SU-DHL-6 (cell line): ENCODE measurements around the gene PTPN11.

Source experiments
- H2AFZ ChIP-seq: fragments of 200-600 bp; sonication (generic); 2 replicates; pipeline ENCODE4 v1.6.1; 2014; ENCODE audit warnings: low read depth, mild to moderate bottlenecking, moderate library complexity, mixed read lengths, antibody characterized with exemption, low read length; ENCODE audit not compliant: severe bottlenecking
- H3F3A ChIP-seq: fragments of 200-600 bp; shearing (Covaris generic); 2 replicates; pipeline ENCODE4 v1.6.0; 2016; ENCODE audit warnings: antibody characterized with exemption, mild to moderate bottlenecking; ENCODE audit not compliant: insufficient read depth
- H3K27ac ChIP-seq: fragments of 200-600 bp; sonication (generic); 2 replicates; pipeline ENCODE4 v1.5.1; 2016; ENCODE audit warnings: low read depth, mild to moderate bottlenecking, low read length, moderate library complexity, mixed read lengths
- H3K27me3 ChIP-seq: fragments of 200-600 bp; sonication (generic), shearing (Covaris generic); 2 replicates; pipeline ENCODE4 v1.6.0; 2014; ENCODE audit warnings: mild to moderate bottlenecking, low read length
- H3K36me3 ChIP-seq: fragments of 200-600 bp; sonication (generic); 2 replicates; pipeline ENCODE4 v1.6.1; 2014; ENCODE audit warnings: mild to moderate bottlenecking, low read length, mixed read lengths
- H3K4me2 ChIP-seq: fragments of 300-600, 200-600 bp; shearing (Covaris generic), sonication (generic); 2 replicates; pipeline ENCODE4 v1.6.0; 2014; ENCODE audit warnings: low read length, low read depth, mild to moderate bottlenecking; ENCODE audit not compliant: poor library complexity, severe bottlenecking
- H3K4me3 ChIP-seq: fragments of 200-600 bp; sonication (generic); 2 replicates; pipeline ENCODE4 v1.5.1; 2014; ENCODE audit warnings: antibody characterized with exemption, low read length, mild to moderate bottlenecking, mixed read lengths; ENCODE audit not compliant: insufficient read depth, poor library complexity, severe bottlenecking
- H3K79me2 ChIP-seq: fragments of 200-600 bp; sonication (generic); 2 replicates; pipeline ENCODE4 v1.6.1; 2014; ENCODE audit warnings: mild to moderate bottlenecking, low read length, moderate library complexity; ENCODE audit not compliant: insufficient read depth
- H3K9ac ChIP-seq: fragments of 200-600 bp; sonication (generic); 2 replicates; pipeline ENCODE4 v1.7.0; 2014; ENCODE audit warnings: mild to moderate bottlenecking, low read length
- H3K9me2 ChIP-seq: fragments of 200-600 bp; sonication (generic); replicated peaks from 2 replicates; pipeline ENCODE4 v1.6.1; 2014; ENCODE audit warnings: low read length; ENCODE audit not compliant: insufficient read depth
- H3K9me3 ChIP-seq: fragments of 200-600 bp; sonication (generic); 2 replicates; pipeline ENCODE4 v1.6.1; 2014; ENCODE audit warnings: low read length, mixed read lengths; ENCODE audit not compliant: insufficient read depth
- H4K20me1 ChIP-seq: fragments of 200-600 bp; sonication (generic); 2 replicates; pipeline ENCODE4 v1.6.1; 2014; ENCODE audit warnings: low read depth, mild to moderate bottlenecking, antibody characterized with exemption, low read length, moderate library complexity, mixed read lengths
- CTCF ChIP-seq: fragments of 200-600 bp; sonication (generic); IDR thresholded peaks from one replicate; pipeline ENCODE4 v1.5.1; 2017; ENCODE audit warnings: antibody characterized with exemption, mild to moderate bottlenecking, low read length, moderate library complexity; ENCODE audit not compliant: insufficient read depth, poor library complexity, severe bottlenecking
- EZH2phosphoT487 ChIP-seq: fragments of 200-600 bp; sonication (generic), shearing (Covaris generic); conservative IDR thresholded peaks from 2 replicates; pipeline ENCODE4 v1.6.1; 2018; ENCODE audit warnings: mild to moderate bottlenecking, antibody characterized with exemption, low read length, moderate library complexity, mixed read lengths

PTPN11 gene

DNA sequence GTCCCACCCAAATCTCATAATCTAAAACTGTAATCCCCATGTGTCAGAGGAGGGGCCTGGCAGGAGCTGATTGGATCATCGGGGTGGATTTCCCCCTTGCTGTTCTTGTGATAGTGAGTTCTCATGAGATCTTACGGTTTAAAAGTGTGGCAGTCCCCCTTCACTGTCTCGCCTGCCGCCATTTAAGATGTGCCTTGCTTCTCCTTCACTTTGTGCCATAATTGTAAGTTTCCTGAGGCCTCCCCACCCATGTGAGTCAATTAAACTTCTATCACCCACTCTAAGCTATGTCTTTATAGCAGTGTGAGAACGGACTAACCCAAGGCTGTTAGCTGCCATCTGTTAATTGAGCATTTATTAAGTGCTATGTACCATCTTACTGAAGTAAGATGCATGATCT lies 105.1 kb downstream of the PTPN11 start:
- H3F3A ChIP-seq: no peaks in the 10 kb centered on the region
- no peak overlapping the region for H3K4me3 ChIP-seq
- H3K27me3 ChIP-seq: no peaks in the 10 kb centered on the region
- H3K9ac ChIP-seq: no peak overlapping the region
- TF ChIP-seq CTCF (no peak), EZH2phosphoT487 (no peak)
- H2AFZ ChIP-seq: no peak overlapping the region
- H3K9me3 ChIP-seq: no peaks in the 10 kb centered on the region
- no peaks in the 10 kb centered on the region for H3K79me2 ChIP-seq
- H3K27ac ChIP-seq: no peak overlapping the region
- no peaks in the 10 kb centered on the region for H3K9me2 ChIP-seq
- no peaks in the 10 kb centered on the region for H3K36me3 ChIP-seq
- H4K20me1 ChIP-seq: no peaks in the 10 kb centered on the region; the same call in 1 of the 2 replicates
- H3K4me2 ChIP-seq: no peak overlapping the region

DNA sequence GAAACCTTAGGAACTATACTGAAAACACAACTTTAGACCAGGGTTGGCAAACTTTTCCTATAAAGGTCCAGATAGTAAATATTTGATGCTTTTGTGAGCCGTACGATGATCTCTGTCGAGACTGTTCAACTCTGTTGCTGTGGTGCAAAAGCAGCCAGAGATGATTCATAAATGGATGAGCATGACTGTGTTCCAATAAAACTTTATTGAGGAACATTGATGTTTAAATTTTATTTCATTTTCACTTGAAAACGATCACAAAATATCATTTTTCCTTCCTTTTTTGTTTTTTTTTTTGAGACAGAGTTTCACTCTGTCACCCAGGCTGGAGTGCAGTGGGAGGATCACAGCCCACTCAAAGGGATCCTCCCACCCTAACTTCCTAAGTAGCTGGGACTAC lies 105.5 kb downstream of the PTPN11 start:
- Histone ChIP-seq H3K27me3 (no peaks in the 10 kb centered on the region), H3F3A (no peaks in the 10 kb centered on the region), H3K9me2 (no peaks in the 10 kb centered on the region), H3K4me3 (no peak overlapping the region), H3K9ac (no peak overlapping the region), H3K4me2 (no peak overlapping the region), H3K9me3 (no peaks in the 10 kb centered on the region), H3K36me3 (no peaks in the 10 kb centered on the region), H4K20me1 (no peaks in the 10 kb centered on the region; the same call in 1 of the 2 replicates), H3K79me2 (no peaks in the 10 kb centered on the region), H2AFZ (no peak overlapping the region), H3K27ac (no peak overlapping the region)
- TF ChIP-seq CTCF (no peak), EZH2phosphoT487 (no peak)

DNA sequence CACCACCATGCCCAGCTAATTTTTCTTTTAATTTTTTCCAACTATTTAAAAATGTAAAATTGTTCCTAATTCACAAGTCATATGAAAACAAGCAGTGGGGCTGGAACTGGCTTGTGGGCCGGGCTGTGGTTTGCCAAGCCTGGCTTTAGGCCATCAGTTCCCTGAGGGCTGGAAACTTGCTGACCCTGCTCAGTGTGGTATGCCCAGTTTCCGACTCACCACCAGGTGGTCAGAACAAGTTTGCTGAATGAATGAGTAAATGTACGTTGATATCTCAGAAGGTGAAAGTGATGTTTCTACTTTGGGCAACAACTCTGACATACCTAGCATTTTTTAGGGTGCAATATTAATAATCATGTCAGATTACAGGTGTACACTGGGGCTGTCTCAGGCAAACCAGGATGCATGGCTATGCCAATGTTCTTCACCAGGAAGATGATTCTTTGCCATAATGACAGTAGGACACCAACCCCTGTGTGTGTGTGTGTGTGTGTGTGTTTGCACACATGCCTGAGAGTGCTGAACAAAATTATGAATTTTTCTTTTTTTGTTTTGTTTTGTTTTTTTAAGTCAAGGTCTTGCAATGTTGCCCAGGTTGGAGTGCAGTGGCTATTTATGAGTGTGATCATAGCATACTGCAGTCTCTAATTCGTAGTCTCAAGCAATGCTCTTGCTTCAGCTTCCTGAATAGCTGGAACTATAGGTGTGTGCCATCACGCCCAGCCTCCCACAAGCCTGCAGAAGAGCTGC lies 106.1 kb downstream of the PTPN11 start:
- H3K9ac ChIP-seq: no peak overlapping the region
- H2AFZ ChIP-seq: no peak overlapping the region
- H4K20me1 ChIP-seq: no peaks in the 10 kb centered on the region; the same call in 1 of the 2 replicates
- H3K36me3 ChIP-seq: no peaks in the 10 kb centered on the region
- H3K27ac ChIP-seq: no peak overlapping the region
- H3K79me2 ChIP-seq: no peaks in the 10 kb centered on the region
- no peaks in the 10 kb centered on the region for H3K27me3 ChIP-seq
- H3K9me3 ChIP-seq: no peaks in the 10 kb centered on the region
- no peaks in the 10 kb centered on the region for H3F3A ChIP-seq
- no peak for TF ChIP-seq EZH2phosphoT487
- TF ChIP-seq CTCF: no peak
- no peaks in the 10 kb centered on the region for H3K9me2 ChIP-seq
- no peak overlapping the region for H3K4me2 ChIP-seq
- no peak overlapping the region for H3K4me3 ChIP-seq
